Stimulated activated memory B cell treated with anti-CD40 and anti-IgM and Interleukin-4, amounts not matched to agents 10 μg/mL and 1 μg/mL and 100 μg/mL, for 72 hours (primary cell): ENCODE data around the gene PTPRM.

Experiments
- ATAC-seq: fragments of 150-1000 bp; cut with Tn5 transposase; 2 replicates; pipeline ENCODE4 v1.10.0; 2021
- H3K27ac Mint-ChIP-seq: one replicate; pipeline ENCODE4 v1.8.0; 2022; ENCODE audit warnings: mild to moderate bottlenecking, mixed read lengths
- H3K27me3 Mint-ChIP-seq: one replicate; pipeline ENCODE4 v1.8.0; 2022; ENCODE audit warnings: mixed read lengths
- H3K36me3 Mint-ChIP-seq: one replicate; pipeline ENCODE4 v1.8.0; 2022; ENCODE audit warnings: mixed read lengths
- H3K4me1 Mint-ChIP-seq: one replicate; pipeline ENCODE4 v1.8.0; 2022; ENCODE audit warnings: mixed read lengths
- H3K4me3 Mint-ChIP-seq: one replicate; pipeline ENCODE4 v1.8.0; 2022; ENCODE audit warnings: mild to moderate bottlenecking, moderate library complexity, mixed read lengths
- H3K9me3 Mint-ChIP-seq: one replicate; pipeline ENCODE4 v1.8.0; 2022; ENCODE audit warnings: mixed read lengths

PTPRM gene

GRCh38 chr18:7982216-7982615 lies 415.1 kb downstream of the PTPRM start:
- Mint-ChIP-seq H3K4me1 (no peaks in the 10 kb centered on the region), H3K9me3 (no peaks in the 10 kb centered on the region), H3K27ac (no peak overlapping the region), H3K4me3 (no peak overlapping the region), H3K27me3 (no peaks in the 10 kb centered on the region), H3K36me3 (no peaks in the 10 kb centered on the region)
- ATAC-seq: no peak

DNA sequence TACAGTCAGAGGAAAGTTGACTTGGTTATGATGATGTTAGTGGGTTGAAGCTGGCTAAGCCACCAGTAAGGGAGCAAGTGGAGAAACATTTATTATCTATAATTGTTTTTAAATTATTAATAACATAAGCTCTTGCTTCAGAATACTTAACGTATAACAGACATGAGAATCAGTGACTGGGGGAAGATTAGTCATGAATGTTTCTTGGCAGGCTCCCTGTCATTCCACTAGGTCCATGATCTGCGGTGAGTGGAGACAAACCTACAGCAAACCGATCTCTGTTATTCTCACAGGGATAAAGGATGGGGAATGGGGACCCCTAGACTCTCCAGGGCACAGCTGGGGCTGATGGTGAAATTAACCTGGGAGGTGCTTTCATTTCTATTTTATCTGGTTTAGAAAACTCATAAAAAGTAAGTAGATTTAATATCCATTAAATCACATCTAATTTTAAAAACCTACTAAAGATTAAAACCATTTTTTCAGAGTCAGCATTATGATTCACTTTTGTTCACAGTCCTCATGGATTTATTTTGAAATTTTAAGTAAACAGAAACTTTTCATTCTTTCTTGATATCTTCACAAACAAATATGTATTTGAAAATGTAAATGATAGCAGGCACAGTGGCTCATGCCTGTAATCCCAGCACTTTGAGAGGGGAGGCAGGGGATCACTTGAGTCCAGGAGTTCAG lies 420.3 kb downstream of the PTPRM start:
- no peak for ATAC-seq
- H3K27me3 Mint-ChIP-seq: no peaks in the 10 kb centered on the region
- no peak overlapping the region for H3K4me3 Mint-ChIP-seq
- H3K9me3 Mint-ChIP-seq: peaks cover 7% of the 10 kb centered on the region
- no peak overlapping the region for H3K27ac Mint-ChIP-seq
- H3K36me3 Mint-ChIP-seq: no peaks in the 10 kb centered on the region
- no peaks in the 10 kb centered on the region for H3K4me1 Mint-ChIP-seq

DNA sequence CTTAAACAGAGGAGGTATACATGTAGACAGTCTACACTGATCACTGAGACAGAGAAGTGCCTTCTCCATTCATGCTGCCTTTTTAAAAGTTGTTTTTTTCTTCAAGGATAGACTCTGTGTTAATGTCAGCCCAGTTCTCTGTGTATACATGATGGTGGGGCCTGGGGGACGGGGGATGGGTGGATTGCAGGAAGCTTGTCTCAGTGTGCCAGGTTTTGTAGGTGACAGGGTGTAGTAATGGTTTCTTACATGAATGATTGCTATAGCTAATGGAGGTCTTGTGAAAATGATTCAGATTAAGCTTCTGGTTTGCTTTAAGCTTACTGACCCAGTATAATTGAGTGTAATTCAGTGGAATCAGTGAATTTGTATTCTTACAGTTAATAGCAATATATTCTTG lies 423.6 kb downstream of the PTPRM start:
- no peak overlapping the region for H3K4me3 Mint-ChIP-seq
- ATAC-seq: no peak
- no peaks in the 10 kb centered on the region for H3K36me3 Mint-ChIP-seq
- no peak overlapping the region for H3K27ac Mint-ChIP-seq
- peaks cover 13% of the 10 kb centered on the region for H3K9me3 Mint-ChIP-seq
- H3K27me3 Mint-ChIP-seq: no peaks in the 10 kb centered on the region
- H3K4me1 Mint-ChIP-seq: no peaks in the 10 kb centered on the region

DNA sequence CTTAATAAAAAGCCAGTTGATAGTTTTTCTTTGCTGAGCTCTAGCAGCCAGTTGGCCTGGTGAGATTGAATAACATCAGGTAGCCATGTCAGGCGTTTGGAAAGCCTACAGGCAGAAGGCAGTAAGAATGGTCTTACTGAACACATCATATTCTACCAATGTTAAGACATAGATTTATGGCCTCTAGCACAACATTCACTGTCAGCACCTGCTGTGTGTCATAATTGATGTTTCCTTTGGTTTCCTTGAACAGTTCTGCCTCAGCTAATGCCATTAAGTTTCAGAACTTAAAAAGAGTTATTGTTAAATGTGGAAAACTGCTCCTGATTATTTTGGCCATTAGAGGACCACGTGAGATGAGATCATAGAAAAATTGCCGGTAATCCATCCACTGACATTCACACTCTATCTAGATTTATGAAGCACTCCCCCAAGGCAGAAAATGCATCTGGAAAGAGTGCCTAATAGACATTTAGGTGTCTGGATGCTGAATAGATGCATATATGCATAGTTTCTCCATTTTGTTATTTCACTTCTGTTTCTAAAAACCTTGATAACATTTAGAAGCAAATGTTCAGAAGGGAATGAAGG lies 434.7 kb downstream of the PTPRM start:
- Mint-ChIP-seq H3K36me3 (no peaks in the 10 kb centered on the region), H3K27ac (no peak overlapping the region), H3K4me1 (no peaks in the 10 kb centered on the region), H3K9me3 (no peaks in the 10 kb centered on the region), H3K4me3 (no peak overlapping the region), H3K27me3 (no peaks in the 10 kb centered on the region)
- ATAC-seq: no peak

DNA sequence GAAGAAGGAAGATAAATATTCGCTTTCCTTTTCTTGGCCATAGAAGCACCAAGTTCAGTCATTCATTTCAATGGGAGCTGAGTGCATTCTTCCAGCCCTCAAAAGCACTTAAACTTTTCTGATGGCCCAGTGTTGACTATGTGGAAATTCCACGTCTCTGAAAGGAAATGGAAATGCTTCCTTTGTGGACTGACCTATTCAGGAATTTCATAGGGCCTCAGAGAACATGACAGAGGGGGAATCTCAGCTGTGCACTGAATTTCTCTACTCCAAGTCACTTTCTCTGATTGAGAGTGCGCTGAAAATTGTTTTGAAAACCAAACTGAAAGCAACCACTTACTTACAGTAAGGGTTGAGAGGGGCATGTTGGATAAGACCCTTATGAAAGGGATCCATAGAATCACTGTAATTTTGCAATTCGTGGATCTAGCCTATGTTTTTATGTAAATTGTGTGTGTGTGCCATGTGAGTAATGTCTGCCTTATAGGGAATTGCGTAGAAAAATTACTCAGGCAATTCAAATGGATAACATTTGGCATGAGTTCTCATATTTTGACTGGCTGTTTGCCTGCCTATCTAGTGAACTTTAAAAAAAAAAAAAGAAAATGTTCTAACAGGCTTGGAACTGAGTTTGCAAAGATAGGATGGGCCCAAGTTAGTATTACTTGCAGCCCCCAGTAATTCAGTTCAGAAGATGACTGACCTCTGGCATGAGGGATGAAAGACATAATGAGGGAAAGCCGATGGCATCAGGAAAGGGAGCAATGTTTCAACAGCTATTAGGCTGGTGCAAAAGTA lies 437.0 kb downstream of the PTPRM start:
- H3K4me3 Mint-ChIP-seq: no peak overlapping the region
- ATAC-seq: no peak
- no peaks in the 10 kb centered on the region for H3K36me3 Mint-ChIP-seq
- no peaks in the 10 kb centered on the region for H3K9me3 Mint-ChIP-seq
- H3K27me3 Mint-ChIP-seq: no peaks in the 10 kb centered on the region
- H3K27ac Mint-ChIP-seq: no peak overlapping the region
- no peaks in the 10 kb centered on the region for H3K4me1 Mint-ChIP-seq

GRCh38 chr18:8004792-8005191 lies 437.7 kb downstream of the PTPRM start:
- H3K9me3 Mint-ChIP-seq: no peaks in the 10 kb centered on the region
- H3K4me3 Mint-ChIP-seq: no peak overlapping the region
- no peak overlapping the region for H3K27ac Mint-ChIP-seq
- H3K4me1 Mint-ChIP-seq: no peaks in the 10 kb centered on the region
- ATAC-seq: no peak
- H3K36me3 Mint-ChIP-seq: no peaks in the 10 kb centered on the region
- H3K27me3 Mint-ChIP-seq: no peaks in the 10 kb centered on the region

GRCh38 chr18:8005870-8006569 lies 438.9 kb downstream of the PTPRM start:
- Mint-ChIP-seq H3K27ac (no peak overlapping the region), H3K9me3 (no peaks in the 10 kb centered on the region), H3K4me1 (no peaks in the 10 kb centered on the region), H3K27me3 (no peaks in the 10 kb centered on the region), H3K36me3 (no peaks in the 10 kb centered on the region), H3K4me3 (no peak overlapping the region)
- ATAC-seq: no peak

- Mint-ChIP-seq H3K27me3 (no peaks in the 10 kb centered on the region), H3K27ac (no peak overlapping the region), H3K4me3 (no peak overlapping the region), H3K4me1 (no peaks in the 10 kb centered on the region), H3K36me3 (no peaks in the 10 kb centered on the region), H3K9me3 (no peaks in the 10 kb centered on the region)
- ATAC-seq: no peak
These were observed 439.9 kb downstream of the PTPRM start for GRCh38 chr18:8006979-8007378.

DNA sequence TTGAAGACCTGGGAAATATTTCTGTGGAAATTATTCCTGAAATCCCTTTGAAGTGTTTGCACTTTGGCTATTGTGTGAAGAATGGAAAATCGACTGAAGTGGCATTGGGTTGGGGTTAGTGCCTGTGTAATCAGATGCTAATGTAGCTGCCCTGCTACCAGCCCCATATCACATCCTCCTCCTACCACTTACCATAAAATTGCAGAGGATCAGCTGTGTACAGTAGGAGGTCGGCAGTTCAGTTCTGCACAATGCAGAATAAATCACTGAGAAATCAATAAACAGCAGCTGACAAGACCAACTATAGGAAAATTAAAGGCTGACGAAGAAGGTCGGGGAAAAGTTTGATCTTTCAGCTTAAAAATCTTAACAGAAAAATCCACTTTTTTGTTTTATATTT lies 440.9 kb downstream of the PTPRM start:
- no peak overlapping the region for H3K27ac Mint-ChIP-seq
- H3K36me3 Mint-ChIP-seq: no peaks in the 10 kb centered on the region
- H3K9me3 Mint-ChIP-seq: no peaks in the 10 kb centered on the region

DNA sequence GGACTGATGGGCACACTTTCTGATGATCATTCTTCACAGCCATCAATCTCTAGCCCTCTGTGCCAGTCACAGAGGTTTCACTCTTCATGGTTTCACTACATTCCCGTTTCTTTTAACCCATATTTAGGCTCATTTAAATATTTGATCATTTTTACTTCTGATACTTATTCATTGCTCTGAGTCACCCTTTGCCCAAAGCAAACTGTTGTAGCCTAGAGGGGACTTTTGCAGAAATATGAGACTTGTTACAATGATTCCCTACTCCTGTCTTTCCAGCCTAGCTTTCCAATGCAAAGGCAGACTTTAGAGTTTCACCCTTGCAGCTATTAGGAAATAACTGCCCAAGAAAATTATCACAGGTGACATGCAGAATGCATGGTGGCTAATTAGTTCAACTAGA lies 444.2 kb downstream of the PTPRM start:
- Mint-ChIP-seq H3K4me3 (no peak overlapping the region), H3K27ac (no peak overlapping the region), H3K9me3 (no peaks in the 10 kb centered on the region), H3K36me3 (no peaks in the 10 kb centered on the region), H3K27me3 (no peaks in the 10 kb centered on the region), H3K4me1 (no peaks in the 10 kb centered on the region)
- ATAC-seq: no peak

More for the DNA sequence above, 440.9 kb downstream of the PTPRM start:
- no peak overlapping the region for H3K4me3 Mint-ChIP-seq
- no peaks in the 10 kb centered on the region for H3K27me3 Mint-ChIP-seq
- H3K4me1 Mint-ChIP-seq: no peaks in the 10 kb centered on the region
- no peak for ATAC-seq

GRCh38 chr18:8011906-8012305 lies 444.8 kb downstream of the PTPRM start:
- no peaks in the 10 kb centered on the region for H3K4me1 Mint-ChIP-seq
- no peaks in the 10 kb centered on the region for H3K27me3 Mint-ChIP-seq
- no peak overlapping the region for H3K27ac Mint-ChIP-seq
- H3K9me3 Mint-ChIP-seq: no peaks in the 10 kb centered on the region
- H3K36me3 Mint-ChIP-seq: no peaks in the 10 kb centered on the region
- H3K4me3 Mint-ChIP-seq: no peak overlapping the region
- no peak for ATAC-seq

DNA sequence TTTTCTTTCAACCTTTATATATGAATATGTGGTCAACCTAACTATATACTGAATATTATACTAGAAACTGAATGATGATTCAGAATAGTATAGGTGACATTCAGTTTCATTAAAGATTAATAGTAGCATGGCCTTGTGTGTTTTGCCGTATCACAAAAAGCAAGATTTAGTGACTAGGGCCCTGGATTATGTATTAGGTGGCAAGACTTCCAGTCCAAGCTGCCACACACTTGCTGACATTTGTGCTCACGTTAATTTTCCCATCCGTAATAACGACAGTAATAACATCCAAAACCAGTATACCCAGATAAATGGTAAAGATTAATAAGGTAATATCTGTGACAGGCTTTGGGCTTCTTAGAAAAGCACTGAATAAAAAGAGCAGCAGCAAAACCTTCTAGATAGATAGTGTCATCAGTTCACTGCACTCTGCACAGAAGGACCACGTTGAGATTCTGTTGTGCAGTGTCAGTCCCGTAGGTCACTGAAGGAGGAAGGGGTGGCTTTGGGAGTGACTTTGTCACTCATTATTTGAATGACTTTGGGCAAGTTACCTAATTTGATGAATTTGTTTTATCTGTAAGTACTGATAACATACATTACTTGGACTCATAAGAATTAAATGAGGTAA lies 451.7 kb downstream of the PTPRM start:
- Mint-ChIP-seq H3K4me3 (no peak overlapping the region), H3K27me3 (no peaks in the 10 kb centered on the region), H3K27ac (no peak overlapping the region), H3K9me3 (no peaks in the 10 kb centered on the region), H3K4me1 (no peaks in the 10 kb centered on the region), H3K36me3 (no peaks in the 10 kb centered on the region)
- ATAC-seq: no peak

DNA sequence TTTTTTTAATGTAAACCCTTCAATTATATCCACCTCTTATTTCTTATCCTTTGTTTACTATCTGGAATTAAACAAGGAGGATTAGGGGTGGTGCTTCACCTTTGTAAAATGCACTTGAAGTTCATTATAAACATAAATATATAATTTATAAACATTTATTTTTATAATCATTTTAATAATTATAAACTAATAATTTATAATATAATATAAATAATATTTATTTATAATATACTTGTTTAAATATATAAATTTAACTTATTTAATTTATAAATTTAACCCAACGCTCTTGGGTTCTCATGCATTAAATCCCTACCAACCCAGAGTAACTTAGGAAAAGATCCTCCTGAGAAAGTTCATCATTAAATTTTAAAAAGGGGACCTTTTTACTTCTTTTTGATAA lies 452.5 kb downstream of the PTPRM start:
- H3K4me3 Mint-ChIP-seq: no peak overlapping the region
- no peak for ATAC-seq
- no peak overlapping the region for H3K27ac Mint-ChIP-seq
- H3K4me1 Mint-ChIP-seq: no peaks in the 10 kb centered on the region
- no peaks in the 10 kb centered on the region for H3K36me3 Mint-ChIP-seq
- no peaks in the 10 kb centered on the region for H3K27me3 Mint-ChIP-seq
- no peaks in the 10 kb centered on the region for H3K9me3 Mint-ChIP-seq

DNA sequence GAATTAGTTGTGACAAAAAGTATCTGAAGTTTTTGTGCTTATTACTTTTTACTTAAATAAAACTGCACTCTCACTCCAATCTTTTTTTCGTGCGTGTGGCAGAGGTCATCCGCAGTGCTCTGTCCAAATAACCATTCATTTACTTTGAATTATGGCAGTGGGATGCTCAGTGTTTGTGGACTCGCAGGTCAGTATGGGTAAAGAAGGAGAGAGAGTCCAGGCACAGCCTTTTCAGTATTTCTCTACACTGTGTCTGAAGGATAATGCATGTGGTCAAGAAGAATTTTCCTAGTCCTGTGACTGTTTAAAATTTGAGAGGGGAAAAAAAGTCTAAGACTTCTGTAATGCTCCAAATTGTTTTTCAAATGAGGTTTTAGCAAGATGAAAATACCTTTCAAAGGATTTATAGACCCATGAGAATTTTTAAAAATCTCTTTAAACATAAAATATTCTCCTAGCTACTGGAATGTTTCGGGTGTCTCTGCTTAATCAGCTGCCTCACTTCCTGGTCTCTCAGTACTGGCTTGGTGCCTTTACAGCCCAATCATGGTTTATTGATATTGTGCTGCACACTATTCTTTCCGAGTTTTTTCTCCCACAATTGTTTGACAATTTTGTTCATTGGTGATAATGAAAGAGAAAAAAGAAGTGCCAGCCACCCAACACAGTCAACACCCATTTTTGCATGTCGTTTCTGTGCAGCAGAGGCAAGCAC lies 453.2 kb downstream of the PTPRM start:
- no peak overlapping the region for H3K4me3 Mint-ChIP-seq
- H3K27me3 Mint-ChIP-seq: no peaks in the 10 kb centered on the region
- no peaks in the 10 kb centered on the region for H3K4me1 Mint-ChIP-seq

More for the DNA sequence above, 453.2 kb downstream of the PTPRM start:
- Mint-ChIP-seq H3K27ac (no peak overlapping the region), H3K9me3 (no peaks in the 10 kb centered on the region), H3K36me3 (no peaks in the 10 kb centered on the region)
- ATAC-seq: no peak
